ENCODE measurements around the gene ID1. TPM values are rescaled to one million over a fixed set of nuclear protein-coding genes. Genes with fewer than 3 reads are reported as not detected.
A peak's percentile ranks its signal among the peaks of the same experiment; 100 is the strongest.

ID1 gene
- total and polyA plus RNA-seq, 2 of the 13 experiments (the other 11 are each of a cell fraction or from before 2014, with no cell fraction given), result 320 to 419 TPM

GRCh38 chr20:31594002-31594557 lies 11.0 kb upstream of the ID1 start (continued):
- no peak for TF ChIP-seq HDAC6 (IDR thresholded peaks at IDR 0.05; ENCODE audit: low read depth, low read length)
- TF ChIP-seq ZNF280B (CRISPR knock-in tag; IDR thresholded peaks at IDR 0.05; ENCODE audit: borderline replicate concordance), result no peak; the same call in 1 of the 2 replicates
- TF ChIP-seq CHD4 (IDR thresholded peaks at IDR 0.05; ENCODE audit: borderline replicate concordance, low read length), result 0 out of 2 replicates have a peak, but pooled peaks have one; percentile 1
- no peak for TF ChIP-seq ZNF841 (CRISPR knock-in tag; IDR thresholded peaks at IDR 0.05; ENCODE audit: borderline replicate concordance)
- no peak for TF ChIP-seq ZNF382 (CRISPR knock-in tag; IDR thresholded peaks at IDR 0.05; ENCODE audit: borderline replicate concordance)
- no peak for TF ChIP-seq ZNF782 (CRISPR knock-in tag; IDR thresholded peaks at IDR 0.05; ENCODE audit: borderline replicate concordance)
- no peak for TF ChIP-seq UBTF (CRISPR knock-in tag; IDR thresholded peaks at IDR 0.05)
- TF ChIP-seq MED13 (CRISPR knock-in tag; IDR thresholded peaks at IDR 0.05), result no peak
- peak; percentile 97 for TF ChIP-seq ZNF121 (CRISPR knock-in tag; IDR thresholded peaks at IDR 0.05)
- no peak for TF ChIP-seq BRCA1 (CRISPR knock-in tag; IDR thresholded peaks at IDR 0.05)
- no peak for TF ChIP-seq ZNF136 (CRISPR knock-in tag; IDR thresholded peaks at IDR 0.05; ENCODE audit: low read depth)
- no peak for TF ChIP-seq CHCHD3 (CRISPR knock-in tag; IDR thresholded peaks at IDR 0.05)
- TF ChIP-seq ZNF737 (CRISPR knock-in tag; IDR thresholded peaks at IDR 0.05; ENCODE audit: borderline replicate concordance), result no peak
- TF ChIP-seq ZNF563 (CRISPR knock-in tag; IDR thresholded peaks at IDR 0.05), result 0 out of 2 replicates have a peak, but pooled peaks have one; percentile 42
- TF ChIP-seq ZNF496 (CRISPR knock-in tag; IDR thresholded peaks at IDR 0.05; ENCODE audit: insufficient replicate concordance), result no peak
- TF ChIP-seq ZNF138 (CRISPR knock-in tag; IDR thresholded peaks at IDR 0.05; ENCODE audit: low read depth), result no peak
- no peak for TF ChIP-seq GRHL1 (CRISPR knock-in tag; conservative IDR thresholded peaks at IDR 0.05)
- no peak for TF ChIP-seq HMGA1 (CRISPR knock-in tag; conservative IDR thresholded peaks at IDR 0.05)
- TF ChIP-seq PBX3 (CRISPR knock-in tag; IDR thresholded peaks at IDR 0.05; ENCODE audit: borderline replicate concordance), result no peak
- TF ChIP-seq ZNF577 (CRISPR knock-in tag; IDR thresholded peaks at IDR 0.05; ENCODE audit: borderline replicate concordance, low read depth), result no peak
- TF ChIP-seq EHMT2 (IDR thresholded peaks at IDR 0.05; ENCODE audit: borderline replicate concordance, low read depth, low read length), result no peak

All from HepG2 (cell line).